ENCODE results near the gene FAM25A. TPM values are rescaled to one million over a fixed set of nuclear protein-coding genes. Genes with fewer than 3 reads are reported as not detected.
"Not testable (repeated sequence)": the region's sequence is repeated elsewhere in the genome, so short reads cannot be mapped to it uniquely, and the experiment has no call there.

Gene FAM25A
- not detected for total RNA-seq

DNA sequence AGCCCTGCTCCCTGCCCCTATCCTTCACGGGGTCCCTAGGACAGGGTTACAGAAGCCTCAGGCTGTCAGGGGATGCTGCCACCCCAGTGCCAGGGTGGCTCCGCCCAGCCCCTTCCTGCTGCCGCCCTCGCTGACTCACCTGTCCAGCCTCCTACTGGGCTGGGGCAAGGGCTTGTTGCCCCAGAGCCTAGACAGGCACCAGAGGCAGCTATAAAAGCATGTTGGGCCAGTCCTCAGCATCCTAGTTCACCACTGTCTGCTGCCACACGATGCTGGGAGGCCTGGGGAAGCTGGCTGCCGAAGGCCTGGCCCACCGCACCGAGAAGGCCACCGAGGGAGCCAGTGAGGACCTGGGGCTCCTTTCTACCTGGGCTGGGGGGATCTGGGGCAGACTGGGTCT, at the start of gene FAM25A:
Gene FAM25A, plus strand, starts transcription at position 239 of the 400 bp plus-strand sequence. Its CDS starts 31 bp downstream, at position 270.
- TF ChIP-seq CTCF (IDR thresholded peaks at IDR 0.05; ENCODE audit: low read depth) = not testable (repeated sequence)

- TF ChIP-seq CTCF (IDR thresholded peaks at IDR 0.05; ENCODE audit: low read depth) = no peak
Measured at GRCh38 chr10:86970982-86971231, 49.2 kb upstream of the FAM25A start.

GRCh38 chr10:86971232-86971991, 48.7 kb upstream of the FAM25A start:
- no peak for TF ChIP-seq CTCF (IDR thresholded peaks at IDR 0.05; ENCODE audit: low read depth)

DNA sequence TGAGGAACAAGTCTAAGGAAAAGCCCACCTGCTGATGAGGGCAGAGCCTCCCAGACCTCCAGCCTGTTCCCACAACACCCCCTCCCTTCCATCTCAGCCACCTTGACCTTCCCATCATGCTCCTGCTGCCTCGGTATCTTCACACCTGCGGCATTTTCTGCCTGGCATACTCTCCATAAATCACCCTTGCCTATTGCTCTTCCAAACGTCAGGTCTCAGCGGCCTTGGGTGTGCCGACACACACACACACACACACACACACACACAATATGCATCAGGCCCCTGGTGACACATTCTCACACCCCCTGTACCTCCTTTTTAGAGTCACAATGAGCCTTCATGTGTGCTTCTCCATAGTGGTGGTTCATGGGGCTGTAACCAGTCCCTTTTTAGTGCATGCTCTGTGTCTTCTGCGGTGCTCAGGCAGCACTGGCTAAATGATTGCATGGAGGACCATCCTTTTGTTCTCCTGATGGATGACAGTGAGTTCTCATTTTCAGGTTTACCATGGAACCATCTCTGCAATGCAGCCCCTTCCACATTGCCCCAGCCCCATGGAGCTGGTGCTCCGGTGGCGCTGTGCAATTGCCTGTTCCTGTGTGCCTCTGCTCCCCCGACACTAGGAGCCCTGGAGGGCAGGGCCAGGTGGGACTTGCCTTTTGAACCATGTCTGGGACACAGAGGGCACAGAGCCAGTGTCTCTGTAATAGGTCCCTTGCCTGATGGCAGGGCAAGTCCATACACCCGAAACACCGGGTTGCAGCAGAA, 47.3 kb upstream of the FAM25A start:
- no peak for TF ChIP-seq CTCF (IDR thresholded peaks at IDR 0.05; ENCODE audit: low read depth)

GRCh38 chr10:86974484-86974883, 45.6 kb upstream of the FAM25A start:
- TF ChIP-seq CTCF (IDR thresholded peaks at IDR 0.05; ENCODE audit: low read depth) = no peak

- no peak for TF ChIP-seq CTCF (IDR thresholded peaks at IDR 0.05; ENCODE audit: low read depth)
Measured at GRCh38 chr10:86976362-86977056, 43.6 kb upstream of the FAM25A start.

DNA sequence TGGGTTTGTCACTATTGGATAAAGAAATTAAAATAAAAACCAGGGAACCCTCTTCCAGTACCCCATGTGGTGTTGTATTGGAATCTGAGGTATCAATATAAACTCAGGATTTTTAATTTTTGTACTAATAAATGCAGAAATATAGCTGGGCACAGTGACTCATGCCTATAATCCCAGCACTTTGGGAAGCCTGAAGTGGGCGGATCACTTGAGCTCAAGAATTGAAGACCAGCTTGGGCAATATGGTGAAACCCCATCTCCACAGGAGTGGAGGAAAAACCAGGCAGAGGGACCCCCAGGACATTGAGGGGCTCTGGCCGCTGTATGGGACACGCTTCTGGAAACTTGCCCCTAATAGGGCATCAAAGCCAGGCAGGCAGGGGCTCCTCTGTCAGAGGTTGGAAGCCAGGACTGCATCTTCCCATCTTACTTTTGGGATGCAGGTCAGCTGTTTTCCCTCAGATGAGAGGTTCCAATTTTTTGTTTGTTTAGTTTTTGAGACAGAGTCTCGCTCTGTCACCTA, 40.7 kb upstream of the FAM25A start:
- TF ChIP-seq CTCF (IDR thresholded peaks at IDR 0.05; ENCODE audit: low read depth) = no peak

All from subcutaneous adipose tissue (tissue), 4 donors.